Measurements from ENCODE around the gene MPI. TPM values are rescaled to one million over a fixed set of nuclear protein-coding genes. Genes with fewer than 3 reads are reported as not detected.

MPI gene
- polyA plus RNA-seq, 1 of the 3 experiments (the other 2 are of a cell fraction) = 58.2 TPM

GRCh38 chr15:74864296-74864695, 25.5 kb upstream of the MPI start:
- Histone ChIP-seq H3K79me2 (ENCODE audit: insufficient read depth) (peaks cover 93% of the 10 kb centered on the region), H3F3A (replicated peaks; ENCODE audit: insufficient read depth) (peaks cover 9% of the 10 kb centered on the region), H3K27ac (ENCODE audit: low read depth in 2 of 2, low read length in 1 of 2) (no peak overlapping the region), H3K9ac (no peak overlapping the region), H3K4me1 (ENCODE audit: control insufficient read depth in 1 of 2, insufficient read depth in 2 of 2, low read depth in 1 of 2, low read length in 1 of 2) (peaks cover 0 to 11% of the 10 kb centered on the region in 2 experiments; a peak in 2 of 4 replicates), H4K20me1 (ENCODE audit: insufficient read depth) (peaks cover 40% of the 10 kb centered on the region), H2AFZ (ENCODE audit: low read depth) (no peak overlapping the region), H3K4me3 (ENCODE audit: low read depth in 2 of 2, low read length in 1 of 2) (no peak overlapping the region), H3K27me3 (ENCODE audit: insufficient read depth) (no peaks in the 10 kb centered on the region), H3K4me2 (no peak overlapping the region), H3K9me2 (no peaks in the 10 kb centered on the region), H3K36me3 (replicated peaks in 1 of 2; ENCODE audit: control insufficient read depth in 1 of 2, insufficient read depth in 2 of 2, low read length in 1 of 2) (peaks cover 5 to 8% of the 10 kb centered on the region in 2 experiments), H3K9me3 (no peaks in the 10 kb centered on the region)
- ChIA-PET POLR2A (no interaction called here), CTCF (no interaction called here)
- no peak for DNase-seq
- 97% methylated on average over 6 of the region's 6 CpGs for WGBS (ENCODE audit: low lambda C conversion rate)
- TF ChIP-seq ELF1 (IDR thresholded peaks at IDR 0.05) = no peak
- TF ChIP-seq FOXM1 (IDR thresholded peaks at IDR 0.05; ENCODE audit: low read depth) = no peak
- no peak for TF ChIP-seq USF1 (IDR thresholded peaks at IDR 0.05; ENCODE audit: borderline replicate concordance, low read depth)
- no peak for TF ChIP-seq REST (IDR thresholded peaks at IDR 0.05; ENCODE audit: low read depth, low read length)
- TF ChIP-seq GATA2 (CRISPR knock-in tag; IDR thresholded peaks at IDR 0.05) = no peak
- TF ChIP-seq NFIC (IDR thresholded peaks at IDR 0.05; ENCODE audit: borderline replicate concordance) = no peak
- TF ChIP-seq RCOR1 (IDR thresholded peaks at IDR 0.05; ENCODE audit: low read length) = no peak
- TF ChIP-seq CHD2 (IDR thresholded peaks at IDR 0.05; ENCODE audit: low read length, partially characterized antibody) = no peak
- TF ChIP-seq MXI1 (IDR thresholded peaks at IDR 0.05; ENCODE audit: low read depth, low read length) = no peak
- TF ChIP-seq, protein P1, sequence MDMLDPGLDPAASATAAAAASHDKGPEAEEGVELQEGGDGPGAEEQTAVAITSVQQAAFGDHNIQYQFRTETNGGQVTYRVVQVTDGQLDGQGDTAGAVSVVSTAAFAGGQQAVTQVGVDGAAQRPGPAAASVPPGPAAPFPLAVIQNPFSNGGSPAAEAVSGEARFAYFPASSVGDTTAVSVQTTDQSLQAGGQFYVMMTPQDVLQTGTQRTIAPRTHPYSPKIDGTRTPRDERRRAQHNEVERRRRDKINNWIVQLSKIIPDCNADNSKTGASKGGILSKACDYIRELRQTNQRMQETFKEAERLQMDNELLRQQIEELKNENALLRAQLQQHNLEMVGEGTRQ (IDR thresholded peaks at IDR 0.05; ENCODE audit: borderline replicate concordance, low read depth, low read length) = no peak
- no peak for TF ChIP-seq FOXJ3 (CRISPR knock-in tag; IDR thresholded peaks at IDR 0.05)
- TF ChIP-seq FOSL2 (IDR thresholded peaks at IDR 0.05; ENCODE audit: borderline replicate concordance, low read depth) = no peak
- no peak for TF ChIP-seq MEF2A (IDR thresholded peaks at IDR 0.05; ENCODE audit: borderline replicate concordance, low read depth)
- no peak for TF ChIP-seq EP300 (IDR thresholded peaks at IDR 0.05; ENCODE audit: borderline replicate concordance in 1 of 2, low read depth in 1 of 2, low read length in 1 of 2)
- TF ChIP-seq TAF1 (IDR thresholded peaks at IDR 0.05; ENCODE audit: borderline replicate concordance, low read depth, low read length) = no peak
- no peak for TF ChIP-seq TCF12 (IDR thresholded peaks at IDR 0.05)

Measured in SK-N-SH (cell line).